IMR-90 (cell line): ENCODE measurements around the gene AKIP1. TPM values are rescaled to one million over a fixed set of nuclear protein-coding genes. Genes with fewer than 3 reads are reported as not detected.

Experiments
- ATAC-seq: fragments of 200-7000 bp; cut with Tn5 transposase; 2 replicates; pipeline ENCODE4 v1.9.1; 2020; ENCODE audit warnings: low read depth, mild to moderate bottlenecking, moderate library complexity
- BruUV-seq: library from RNA; stranded (reverse); fragments of 400-500 nt; replicated peaks from 2 replicates; lab custom pipeline; 2021; lab: Mats Ljungman, UMichigan
- CTCF ChIA-PET: fragments of 300-600 bp; formaldehyde crosslinking; extraction: SDS; loops from one replicate; lab custom pipeline; 2021; ENCODE audit warnings: antibody characterized with exemption; lab: Yijun Ruan, JAX
- POLR2A ChIA-PET: fragments of 300-600 bp; sonication (Branson Sonifier 250); formaldehyde crosslinking; loops from one replicate; lab custom pipeline; 2022; ENCODE audit warnings: antibody characterized with exemption; ENCODE audit not compliant: unreplicated experiment; lab: Charles Lee
- DNase-seq: peaks from one replicate; pipeline ENCODE4 v3.0.0; 2013
- H2AFZ ChIP-seq: replicated peaks from 2 replicates; pipeline ENCODE3; 2013; ENCODE audit warnings: low read length, mild to moderate bottlenecking; ENCODE audit not compliant: poor library complexity
- H2AK5ac ChIP-seq: 2 replicates; pipeline ENCODE4 v1.6.1; 2013; ENCODE audit warnings: low read depth, low read length, inconsistent platforms
- H2AK9ac ChIP-seq: replicated peaks from 2 replicates; pipeline ENCODE3; 2013; ENCODE audit warnings: mild to moderate bottlenecking, low read depth, low read length, moderate library complexity; ENCODE audit not compliant: poor library complexity
- H2BK120ac ChIP-seq: 2 replicates; pipeline ENCODE4 v1.6.1; 2013; ENCODE audit warnings: low read depth, low read length, inconsistent platforms
- H2BK15ac ChIP-seq: 3 replicates; pipeline ENCODE4 v1.6.1; 2013; ENCODE audit warnings: low read depth, low read length, inconsistent platforms
- H2BK20ac ChIP-seq: 2 replicates; pipeline ENCODE4 v1.6.1; 2013; ENCODE audit warnings: low read depth, mild to moderate bottlenecking, inconsistent platforms, low read length, moderate library complexity
- H2BK5ac ChIP-seq: 2 replicates; pipeline ENCODE4 v1.6.1; 2013; ENCODE audit warnings: mild to moderate bottlenecking, low read depth, low read length, inconsistent platforms; ENCODE audit not compliant: poor library complexity, severe bottlenecking
- H3K14ac ChIP-seq: replicated peaks from 2 replicates; pipeline ENCODE4 v1.6.1; 2013; ENCODE audit warnings: low read depth, low read length, inconsistent platforms
- H3K18ac ChIP-seq: 2 replicates; pipeline ENCODE4 v1.6.1; 2013; ENCODE audit warnings: low read depth, low read length, control low read depth
- H3K23ac ChIP-seq: 2 replicates; pipeline ENCODE4 v1.6.1; 2013; ENCODE audit warnings: low read depth, low read length, inconsistent platforms
- H3K27ac ChIP-seq: 2 replicates; pipeline ENCODE4 v1.5.1; 2013; ENCODE audit warnings: mild to moderate bottlenecking, control low read depth, low read length; ENCODE audit not compliant: insufficient read depth
- H3K27me3 ChIP-seq: 2 replicates; pipeline ENCODE4 v1.6.1; 2013; ENCODE audit warnings: low read length; ENCODE audit not compliant: control insufficient read depth, insufficient read depth
- H3K36me3 ChIP-seq: 2 replicates; pipeline ENCODE4 v1.6.1; 2013; ENCODE audit warnings: low read length, mixed read lengths; ENCODE audit not compliant: control insufficient read depth, insufficient read depth
- H3K4ac ChIP-seq: 2 replicates; pipeline ENCODE4 v1.6.1; 2013; ENCODE audit warnings: low read depth, low read length, inconsistent platforms
- H3K4me1 ChIP-seq: 2 replicates; pipeline ENCODE4 v1.6.1; 2013; ENCODE audit warnings: low read length, mixed read lengths; ENCODE audit not compliant: control insufficient read depth, insufficient read depth
- H3K4me2 ChIP-seq: 2 replicates; pipeline ENCODE4 v1.6.1; 2013; ENCODE audit warnings: low read depth, mild to moderate bottlenecking, control low read depth, low read length, moderate library complexity
- H3K4me3 ChIP-seq: 2 replicates; pipeline ENCODE4 v1.5.1; 2013; ENCODE audit warnings: low read depth, mild to moderate bottlenecking, control low read depth, low read length, moderate library complexity; ENCODE audit not compliant: insufficient read depth
- H3K56ac ChIP-seq: 2 replicates; pipeline ENCODE4 v1.6.1; 2013; ENCODE audit warnings: low read length, inconsistent platforms; ENCODE audit not compliant: insufficient read depth; ENCODE audit errors: extremely low read depth
- H3K79me1 ChIP-seq, 2 experiments: 2 replicates each; pipeline ENCODE4 v1.6.1; 2013; ENCODE audit warnings: low read length in 2 of 2, inconsistent platforms in 1 of 2, low read depth in 1 of 2
- H3K9ac ChIP-seq: 2 replicates; pipeline ENCODE4 v1.6.1; 2013; ENCODE audit warnings: low read depth, low read length, control low read depth
- H3K9me1 ChIP-seq: 2 replicates; pipeline ENCODE4 v1.6.1; 2013; ENCODE audit warnings: low read length, inconsistent platforms; ENCODE audit not compliant: insufficient read depth
- H3K9me3 ChIP-seq: 2 replicates; pipeline ENCODE4 v1.6.1; 2013; ENCODE audit warnings: low read length; ENCODE audit not compliant: control insufficient read depth, insufficient read depth
- H4K20me1 ChIP-seq: 2 replicates; pipeline ENCODE4 v1.6.1; 2013; ENCODE audit warnings: low read length, inconsistent platforms; ENCODE audit not compliant: insufficient read depth
- H4K5ac ChIP-seq: 2 replicates; pipeline ENCODE4 v1.6.1; 2013; ENCODE audit warnings: mild to moderate bottlenecking, low read depth, low read length, control low read depth
- H4K8ac ChIP-seq, 2 experiments: 2 replicates each; pipeline ENCODE4 v1.6.1; 2013; ENCODE audit warnings: low read depth in 2 of 2, low read length in 2 of 2, control low read depth in 1 of 2, inconsistent platforms in 1 of 2
- H4K91ac ChIP-seq: 2 replicates; pipeline ENCODE4 v1.6.1; 2013; ENCODE audit warnings: low read depth, low read length, inconsistent platforms; ENCODE audit not compliant: insufficient read depth
- BHLHE40 ChIP-seq: fragments of 150-350 bp; IDR thresholded peaks from 2 replicates; pipeline ENCODE4 v1.6.1; 2016; ENCODE audit warnings: mild to moderate bottlenecking, low read depth, low read length
- CHD1 ChIP-seq: IDR thresholded peaks from 2 replicates; pipeline ENCODE4 v1.6.1; 2012; ENCODE audit warnings: low read depth, low read length, improper control_type of control experiment
- CTCF ChIP-seq: conservative IDR thresholded peaks from 2 replicates; pipeline ENCODE4 v1.5.1; 2012; ENCODE audit warnings: mild to moderate bottlenecking, low read depth, low read length, improper control_type of control experiment
- MAFK ChIP-seq: IDR thresholded peaks from 2 replicates; pipeline ENCODE4 v1.6.1; 2012; ENCODE audit warnings: low read depth, low read length, improper control_type of control experiment
- MAZ ChIP-seq: IDR thresholded peaks from 2 replicates; pipeline ENCODE4 v1.6.1; 2012; ENCODE audit warnings: low read depth, mild to moderate bottlenecking, low read length, improper control_type of control experiment, moderate library complexity, borderline replicate concordance
- POLR2A ChIP-seq: IDR thresholded peaks from 2 replicates; pipeline ENCODE4 v1.6.1; 2012; ENCODE audit warnings: mild to moderate bottlenecking, low read depth, low read length
- RCOR1 ChIP-seq: IDR thresholded peaks from 2 replicates; pipeline ENCODE4 v1.6.1; 2012; ENCODE audit warnings: mild to moderate bottlenecking, low read length, improper control_type of control experiment; ENCODE audit not compliant: insufficient replicate concordance
- SMC3 ChIP-seq: fragments of 150-350 bp; IDR thresholded peaks from 2 replicates; pipeline ENCODE4 v1.6.1; 2016; ENCODE audit warnings: low read depth, mild to moderate bottlenecking, antibody characterized with exemption, low read length, moderate library complexity
- WGBS, 2 experiments: methylation state at CpG; one replicate each; pipeline versions ENCODE4 v1.1.5 to v1.1.7; 2013; ENCODE audit warnings: missing lambda C conversion rate in 2 of 2; ENCODE audit not compliant: insufficient read length in 1 of 2; ENCODE audit errors: extremely low coverage in 2 of 2; 5-methylcytosine and 5-hydroxymethylcytosine counted together
- dilution Hi-C: fragments of 300-500 bp; cut with HindIII; formaldehyde crosslinking; loops from one replicate; pipeline ENCODE4 v1.14.3; 2018; ENCODE audit warnings: low sequenced_read_pairs; ENCODE audit not compliant: unreplicated experiment
- in situ Hi-C: fragments of 300-500 bp; cut with MboI; formaldehyde crosslinking; loops from 3 replicates; pipeline ENCODE4 v1.14.3; 2019; ENCODE audit warnings: low sequenced_read_pairs, inconsistent platforms, mixed read lengths
- intact Hi-C: fragments of 100-400 bp; cut with micrococcal nuclease; formaldehyde crosslinking; loops from 2 replicates; pipeline ENCODE4 v1.10.0; 2022
- polyA plus RNA-seq, 3 experiments: library from polyadenylated mRNA; depleted of rRNA; stranded (reverse); fragments of >200 nt; gene quantifications; 2 replicates each; pipeline ENCODE4 v1.2.3, GENCODE V29; 2012; ENCODE audit warnings: low replicate concordance in 1 of 3
- total RNA-seq: library from RNA; depleted of rRNA; stranded (reverse); fragments of >200 nt; gene quantifications from 2 replicates; pipeline ENCODE4 v1.2.3, GENCODE V29; 2012

Gene AKIP1
- total and polyA plus RNA-seq, 2 of the 4 experiments (the other 2 are of a cell fraction): 33.9 to 36.0 TPM

DNA sequence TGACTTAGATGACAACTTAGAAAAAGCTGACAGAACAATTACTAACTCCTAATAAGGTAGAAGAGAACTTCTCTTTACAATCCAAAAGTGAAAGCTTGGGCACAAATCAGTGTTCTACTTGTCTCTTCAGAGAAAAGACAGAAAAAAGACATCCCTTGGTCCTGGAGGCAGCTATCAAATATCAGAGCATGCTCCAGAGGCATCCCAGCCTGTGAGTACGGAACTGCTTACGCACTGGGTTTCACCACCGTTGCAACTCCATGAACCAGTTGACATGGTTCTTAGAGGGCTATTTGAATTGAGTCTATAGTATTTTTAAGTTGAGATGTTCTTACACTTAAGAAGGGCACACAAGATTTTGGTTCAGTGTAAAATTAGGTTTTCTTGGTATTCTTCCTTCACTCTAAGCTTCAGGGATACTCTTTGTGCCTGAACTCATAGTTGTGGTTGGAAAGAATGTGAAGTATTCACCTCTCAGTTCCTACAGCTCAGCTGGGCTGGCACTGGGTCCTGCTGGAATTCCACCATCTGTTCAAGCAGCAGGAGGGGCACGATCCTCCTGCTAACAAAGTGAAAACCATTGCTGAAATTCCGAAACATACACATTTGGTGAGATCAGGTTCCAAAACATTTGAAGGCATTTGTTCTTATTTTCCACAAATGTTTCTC, 6.3 kb downstream of the AKIP1 start:
- H3K9ac ChIP-seq: peak overlapping the region; percentile 34
- WGBS, 2 experiments: no CpG with 5 or more reads among the region's 5 CpGs
- H3K9me1 ChIP-seq: peaks cover 16% of the 10 kb centered on the region; the same call in 1 of the 2 replicates
- H4K20me1 ChIP-seq: peaks cover 3% of the 10 kb centered on the region; the same call in 1 of the 2 replicates
- peak overlapping the region; percentile 59 for H2AK9ac ChIP-seq
- POLR2A ChIA-PET: no interaction called here
- H3K27ac ChIP-seq: peak overlapping the region; percentile 93
- H2AK5ac ChIP-seq: peak overlapping the region; percentile 88
- H3K18ac ChIP-seq: peak overlapping the region; percentile 78
- H3K56ac ChIP-seq: peak overlapping the region; percentile 72; the same call in 1 of the 2 replicates
- no peaks in the 10 kb centered on the region for H3K9me3 ChIP-seq
- H2BK15ac ChIP-seq: peak overlapping the region; percentile 78; the same call in 2 of the 3 replicates
- in situ Hi-C loops (loop anchor here (5.0 kb wide), 1 partner anchor 220 kb away; no protein-coding TSS in a partner anchor), dilution Hi-C loops (no loop called here), intact Hi-C loops (loop anchor here (1.0 to 10.0 kb wide), 3 partner anchors 18 to 192 kb away; no protein-coding TSS in a partner anchor)
- H3K36me3 ChIP-seq: peaks cover 32% of the 10 kb centered on the region
- peak overlapping the region; percentile 42 for H4K5ac ChIP-seq
- peak; percentile 18; the same call in 1 of the 2 replicates for TF ChIP-seq CTCF
- peak; percentile 56; the same call in 1 of the 2 replicates for TF ChIP-seq MAZ
- no peak for TF ChIP-seq CHD1
- TF ChIP-seq MAFK: no peak
- TF ChIP-seq SMC3: 0 out of 2 replicates have a peak, but pooled peaks have one; percentile 8
- no peak for TF ChIP-seq POLR2A
- TF ChIP-seq BHLHE40: peak; percentile 38; the same call in 1 of the 2 replicates
- TF ChIP-seq RCOR1: no peak
- H2BK120ac ChIP-seq: peak overlapping the region; percentile 92
- no TSS peak for BruUV-seq
- H2BK20ac ChIP-seq: peak overlapping the region; percentile 93
- H3K4me2 ChIP-seq: peak overlapping the region; percentile 78
- H2AFZ ChIP-seq: no peak overlapping the region
- peaks cover 35 to 49% of the 10 kb centered on the region in 2 experiments for H3K79me1 ChIP-seq
- CTCF ChIA-PET: interaction anchor here (0.7 to 1.3 kb wide), 3 partner anchors 32 to 220 kb away, joined by 3 to 4 read pairs (median 4); no protein-coding TSS in a partner anchor
- H3K4me1 ChIP-seq: peaks cover 20% of the 10 kb centered on the region
- ATAC-seq: peak; percentile 90
- H4K91ac ChIP-seq: peak overlapping the region; percentile 89
- peak overlapping the region; percentile 96 for H3K14ac ChIP-seq
- H3K27me3 ChIP-seq: no peaks in the 10 kb centered on the region
- H4K8ac ChIP-seq: peak overlapping the region; percentile 4 to 92; a peak in 3 of 4 replicates
- H3K23ac ChIP-seq: peak overlapping the region; percentile 90
- peak overlapping the region; percentile 97 for H3K4ac ChIP-seq
- H2BK5ac ChIP-seq: peak overlapping the region; percentile 91
- DNase-seq: peak; percentile 93
- no peak overlapping the region for H3K4me3 ChIP-seq
